AG04449 (cell line): ENCODE measurements around the gene ST6GALNAC2.

Experiments used
- CTCF ChIA-PET: fragments of 350-600 bp; formaldehyde crosslinking; extraction: SDS; loops from one replicate; lab custom pipeline; 2021; ENCODE audit warnings: antibody characterized with exemption; lab: Yijun Ruan, JAX
- POLR2A ChIA-PET: fragments of 400-600, 350-600 bp; formaldehyde crosslinking; extraction: SDS; loops from one replicate; lab custom pipeline; 2020; ENCODE audit warnings: antibody characterized with exemption, inconsistent platforms; lab: Yijun Ruan, JAX
- DNase-seq: peaks from one replicate; pipeline ENCODE4 v3.0.0-alpha.2; 2010; ENCODE audit warnings: low read depth, low spot score
- H3K4me3 ChIP-seq: 2 replicates; pipeline ENCODE4 v1.5.1; 2011; ENCODE audit warnings: low read depth, mild to moderate bottlenecking, control low read depth, low read length
- CTCF ChIP-seq: IDR thresholded peaks from one replicate; pipeline ENCODE4 v1.5.1; 2011; ENCODE audit warnings: mild to moderate bottlenecking, moderate library complexity, low read length, control low read depth, inconsistent platforms; ENCODE audit not compliant: insufficient read depth; ENCODE audit errors: missing control alignments

ST6GALNAC2 gene

GRCh38 chr17:76593384-76593826, 7.7 kb upstream of the ST6GALNAC2 start:
- CTCF ChIA-PET = interaction anchor here (1.1 to 1.5 kb wide), 2 partner anchors 30 to 70 kb away, joined by 5 to 8 read pairs; no protein-coding TSS in a partner anchor
- POLR2A ChIA-PET = no interaction called here
- DNase-seq = no peak
- no peak for TF ChIP-seq CTCF
- no peak overlapping the region for H3K4me3 ChIP-seq

DNA sequence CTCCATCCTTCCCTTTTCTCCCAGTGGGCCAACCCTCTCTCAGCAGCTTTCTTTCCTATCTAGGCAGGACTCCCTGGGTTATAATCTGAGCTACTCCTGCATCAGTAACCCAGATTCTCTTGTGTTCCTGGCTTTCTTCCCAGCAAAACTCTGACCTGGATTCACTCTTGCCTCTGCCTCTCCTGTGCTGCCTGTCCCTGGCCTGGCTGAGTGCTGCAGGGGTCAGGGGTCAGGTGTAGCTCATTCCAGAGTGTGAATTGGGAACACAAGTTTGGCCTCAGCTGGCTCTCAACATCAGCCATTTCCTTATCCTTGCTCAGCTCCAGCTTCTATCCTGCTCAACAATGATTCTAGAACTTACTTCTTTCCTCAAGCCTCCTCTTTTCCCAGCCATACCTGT, 2.5 kb upstream of the ST6GALNAC2 start:
- ChIA-PET CTCF (interaction anchor here (0.6 to 1.2 kb wide), 2 partner anchors 11 to 134 kb away, joined by 3 read pairs; no protein-coding TSS in a partner anchor), POLR2A (no interaction called here)
- DNase-seq = no peak
- TF ChIP-seq CTCF = no peak
- no peak overlapping the region for H3K4me3 ChIP-seq

GRCh38 chr17:76586741-76587487, 1.3 kb upstream of the ST6GALNAC2 start:
- no peak for DNase-seq
- ChIA-PET CTCF (interaction anchor here (1.6 to 2.0 kb wide), 3 partner anchors 36 to 64 kb away, joined by 3 to 11 read pairs (median 7); no protein-coding TSS in a partner anchor), POLR2A (interaction anchor here (1.0 kb wide), 1 partner anchor 30 kb away, joined by 3 read pairs; no protein-coding TSS in a partner anchor)
- no peak overlapping the region for H3K4me3 ChIP-seq
- no peak for TF ChIP-seq CTCF

GRCh38 chr17:76585033-76585648, 519 bp downstream of the ST6GALNAC2 start:
- POLR2A ChIA-PET = no interaction called here
- DNase-seq = no peak
- CTCF ChIA-PET = interaction anchor here (0.9 to 2.0 kb wide), 8 partner anchors 7 to 62 kb away, joined by 3 to 11 read pairs (median 3); no protein-coding TSS in a partner anchor
- TF ChIP-seq CTCF = no peak
- H3K4me3 ChIP-seq = peak overlapping the region; percentile 48

GRCh38 chr17:76584427-76585032, 1.1 kb downstream of the ST6GALNAC2 start:
- no peak for DNase-seq
- H3K4me3 ChIP-seq = peak overlapping the region; percentile 48
- ChIA-PET POLR2A (no interaction called here), CTCF (interaction anchor here (1.0 to 1.3 kb wide), 3 partner anchors 10 to 56 kb away, joined by 3 read pairs; no protein-coding TSS in a partner anchor)
- TF ChIP-seq CTCF = no peak
